ENCODE measurements around the gene ZNF20.

ZNF20 gene

DNA sequence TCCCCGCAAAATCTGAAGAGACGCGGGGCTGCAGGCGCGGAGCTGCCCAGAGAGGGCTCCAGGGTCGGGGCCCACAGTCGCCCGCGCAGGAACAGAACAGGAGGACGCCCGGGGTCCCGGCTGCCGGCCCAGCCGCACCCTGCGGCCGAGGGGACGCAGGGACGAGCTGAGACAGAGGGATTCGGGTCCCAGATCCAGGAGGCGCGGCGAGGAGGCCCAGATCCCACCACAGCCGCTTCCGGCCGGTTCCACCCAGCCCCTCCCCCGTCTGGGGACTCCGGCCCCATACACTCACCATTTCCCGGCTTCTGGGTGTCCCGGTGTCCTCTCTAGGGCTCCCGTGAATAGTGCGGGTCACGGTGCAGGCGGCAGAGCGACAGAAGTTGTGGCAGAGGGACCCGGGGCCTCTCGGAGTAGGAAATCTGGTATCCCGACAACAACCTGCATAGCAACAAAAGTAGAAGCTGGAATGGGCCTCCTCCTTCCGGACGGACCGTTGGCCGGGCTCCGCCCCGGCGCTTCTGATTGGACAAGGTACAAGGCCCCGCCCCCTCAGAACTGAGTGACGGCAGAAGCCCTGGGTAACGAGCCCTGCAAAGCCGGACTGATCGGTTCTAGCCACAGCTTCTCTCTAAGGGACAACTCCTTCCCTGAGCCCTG, at the start of gene ZNF20:
Gene ZNF20 (minus strand): TSS at position 466 of the 660 bp plus-strand sequence. CDS start 168 bp downstream, at position 298.
- peak; percentile 93 for DNase-seq (ENCODE audit: low read depth)

DNA sequence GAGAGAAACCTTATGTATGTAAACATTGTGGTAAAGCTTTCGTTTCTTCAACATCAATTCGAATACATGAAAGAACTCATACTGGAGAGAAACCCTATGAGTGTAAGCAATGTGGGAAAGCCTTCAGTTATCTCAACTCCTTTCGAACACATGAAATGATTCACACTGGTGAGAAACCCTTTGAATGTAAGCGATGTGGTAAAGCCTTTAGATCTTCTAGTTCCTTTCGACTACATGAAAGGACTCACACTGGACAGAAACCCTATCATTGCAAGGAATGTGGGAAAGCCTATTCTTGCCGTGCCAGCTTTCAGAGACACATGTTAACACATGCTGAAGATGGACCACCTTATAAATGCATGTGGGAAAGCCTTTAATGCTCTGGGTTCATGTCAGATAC, 47.5 kb upstream of the ZNF20 start:
- no peak for DNase-seq (ENCODE audit: low read depth)

DNA sequence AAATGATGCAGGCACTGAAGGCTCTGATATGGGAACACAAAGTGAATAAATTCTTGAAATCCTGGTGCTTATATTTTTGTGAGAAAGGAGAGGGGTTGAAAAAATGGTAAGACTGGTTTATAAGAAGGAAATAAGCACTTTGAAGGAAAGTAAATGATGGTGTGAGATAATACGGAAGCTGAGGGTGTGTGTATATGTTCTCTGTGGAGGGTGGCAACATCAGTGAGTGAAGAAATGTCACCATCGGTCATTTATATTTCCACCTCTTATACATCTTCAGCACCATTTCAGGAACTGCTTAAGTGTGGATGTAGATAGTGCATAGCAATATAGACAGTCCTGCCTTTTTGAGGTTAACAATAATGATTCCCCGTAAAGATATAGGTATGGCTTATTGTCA, 40.2 kb upstream of the ZNF20 start:
- DNase-seq (ENCODE audit: low read depth) = no peak

DNA sequence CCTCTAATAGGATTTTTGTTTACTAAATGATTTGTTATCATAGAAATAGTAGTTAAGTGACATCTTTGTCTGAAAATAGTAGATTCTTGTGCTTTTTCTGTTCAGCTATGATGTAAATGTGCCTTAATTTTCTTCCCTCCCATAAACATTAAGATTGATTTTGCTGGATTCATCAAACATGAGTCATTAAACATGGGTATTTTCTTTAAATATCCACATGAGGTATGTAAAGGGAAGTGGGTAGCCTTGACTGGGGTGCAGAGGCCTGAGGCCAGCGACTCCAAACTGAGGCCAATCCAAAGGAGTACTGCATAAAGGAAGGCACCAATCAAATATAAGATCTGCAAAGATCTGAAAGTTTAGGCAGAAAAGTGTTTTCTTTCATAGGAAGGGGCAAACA, 26.5 kb upstream of the ZNF20 start:
- peak; percentile 46 for DNase-seq (ENCODE audit: low read depth)

DNA sequence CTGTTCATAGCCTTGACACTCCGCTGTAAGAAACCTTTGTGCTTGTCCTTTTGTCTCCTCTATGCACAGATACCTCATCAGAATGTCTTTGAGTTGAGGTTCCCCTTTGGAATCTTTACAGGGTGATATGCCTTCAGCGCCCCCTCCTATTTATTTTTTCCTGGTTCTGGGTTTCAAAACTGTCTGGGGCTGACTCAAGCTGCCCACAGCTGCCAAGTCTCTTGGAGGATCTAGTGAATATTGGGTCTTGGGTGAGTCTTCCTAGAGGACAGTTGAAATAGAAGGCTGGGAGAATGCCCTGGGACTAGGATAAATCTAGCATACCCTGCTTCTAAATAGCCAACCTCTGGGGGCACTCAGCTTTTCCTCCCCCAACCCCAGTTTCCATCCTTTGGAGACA, 23.7 kb upstream of the ZNF20 start:
- DNase-seq (ENCODE audit: low read depth) = peak; percentile 35

DNA sequence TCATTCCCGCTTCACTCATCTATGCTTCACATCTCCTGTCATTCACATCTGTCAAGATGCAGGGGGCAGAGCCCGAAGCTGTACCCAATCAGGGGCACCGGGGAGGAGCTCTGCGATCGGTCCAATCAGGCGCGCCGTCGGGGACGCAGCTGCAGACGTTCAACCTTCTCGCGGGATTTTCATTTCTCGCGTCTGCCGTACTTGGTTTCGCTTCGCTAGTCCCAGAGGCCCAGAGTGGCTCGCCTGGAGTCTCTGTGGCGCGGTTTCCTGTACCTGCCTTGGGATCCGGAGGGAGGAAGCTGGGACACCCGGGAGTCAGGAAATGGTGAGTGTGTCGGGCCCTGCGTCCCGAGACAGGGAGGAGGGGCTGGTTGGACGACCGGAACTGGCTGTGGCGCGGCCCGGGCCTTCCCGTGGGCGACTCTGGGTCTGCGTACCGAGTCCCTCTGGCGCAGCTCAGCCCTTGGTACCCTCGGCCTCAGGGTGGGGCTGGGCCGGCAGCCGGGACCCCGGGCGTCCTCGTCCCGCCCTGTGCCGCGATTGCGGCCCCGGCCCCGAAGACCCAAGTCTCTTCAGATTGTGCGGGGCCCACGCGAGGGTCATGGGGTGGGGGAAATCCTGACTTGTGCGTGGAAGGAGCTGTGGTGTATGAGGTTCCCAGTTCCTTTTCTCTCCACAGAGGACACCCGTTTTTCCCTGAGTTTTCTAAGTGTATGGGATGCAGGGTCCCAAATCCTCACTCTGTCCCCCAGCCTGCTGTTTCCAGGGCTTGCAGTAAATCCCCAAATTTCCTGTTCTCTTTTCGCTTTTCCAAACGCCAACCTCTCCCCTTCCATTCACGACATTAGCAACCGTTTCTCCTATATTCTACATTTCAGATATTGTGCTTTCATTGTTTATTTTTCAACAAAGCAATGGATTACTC, 23.0 kb upstream of the ZNF20 start, which contains the start of gene ZNF136:
Gene ZNF136 (plus strand): TSS at position 215 of the 925 bp plus-strand sequence. CDS start 108 bp downstream, at position 323.
- DNase-seq (ENCODE audit: low read depth) = peak; percentile 96

DNA sequence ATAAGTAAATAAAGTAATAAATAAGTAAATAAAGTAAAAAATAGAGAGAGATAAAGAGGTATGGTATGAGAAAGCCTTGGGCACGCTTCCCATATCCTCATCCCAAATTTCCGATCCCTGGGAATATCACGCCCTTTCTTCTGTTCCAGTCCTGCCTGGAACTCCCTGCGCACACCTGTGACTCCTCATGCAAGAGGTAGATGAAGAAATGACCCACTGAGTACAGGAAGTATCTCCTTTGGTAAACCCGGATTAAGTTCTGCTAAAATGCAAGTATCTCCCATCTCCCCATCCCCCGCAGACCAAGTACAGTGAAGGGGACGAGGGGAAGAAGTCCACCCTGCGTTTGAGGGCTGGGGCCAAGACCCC, 22.3 kb upstream of the ZNF20 start:
- no peak for DNase-seq (ENCODE audit: low read depth)

DNA sequence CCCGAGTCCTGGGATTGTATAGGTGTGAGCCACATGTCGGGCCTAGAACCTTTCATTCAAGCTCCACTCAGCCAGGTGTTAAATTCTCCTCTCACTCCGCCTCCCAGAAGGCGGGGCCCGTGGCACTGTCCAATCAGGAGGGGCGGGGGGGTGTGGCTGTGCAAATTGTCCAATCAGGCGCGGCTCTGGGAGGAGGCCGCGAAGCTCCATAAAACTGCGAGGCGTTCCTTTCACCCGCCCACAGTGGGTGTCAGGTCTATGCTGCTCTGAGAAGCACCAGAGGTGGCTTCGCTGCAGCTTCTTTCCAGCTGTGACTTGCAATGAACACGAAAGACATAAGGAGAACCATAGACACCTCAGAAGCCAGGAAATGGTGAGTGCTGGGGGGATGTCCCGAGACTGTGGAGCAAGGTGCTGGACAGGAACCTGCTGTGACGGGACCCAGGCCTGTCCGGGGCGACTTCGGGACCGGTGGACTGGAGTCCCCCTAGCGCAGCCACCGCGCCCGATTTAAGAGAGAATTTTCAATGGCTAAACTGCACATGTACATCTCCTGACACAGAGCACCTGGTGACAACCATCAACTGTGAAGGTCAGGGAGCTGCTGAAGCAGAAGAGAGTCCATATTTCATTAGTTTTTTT, 19.7 kb upstream of the ZNF20 start:
- DNase-seq (ENCODE audit: low read depth) = no peak

DNA sequence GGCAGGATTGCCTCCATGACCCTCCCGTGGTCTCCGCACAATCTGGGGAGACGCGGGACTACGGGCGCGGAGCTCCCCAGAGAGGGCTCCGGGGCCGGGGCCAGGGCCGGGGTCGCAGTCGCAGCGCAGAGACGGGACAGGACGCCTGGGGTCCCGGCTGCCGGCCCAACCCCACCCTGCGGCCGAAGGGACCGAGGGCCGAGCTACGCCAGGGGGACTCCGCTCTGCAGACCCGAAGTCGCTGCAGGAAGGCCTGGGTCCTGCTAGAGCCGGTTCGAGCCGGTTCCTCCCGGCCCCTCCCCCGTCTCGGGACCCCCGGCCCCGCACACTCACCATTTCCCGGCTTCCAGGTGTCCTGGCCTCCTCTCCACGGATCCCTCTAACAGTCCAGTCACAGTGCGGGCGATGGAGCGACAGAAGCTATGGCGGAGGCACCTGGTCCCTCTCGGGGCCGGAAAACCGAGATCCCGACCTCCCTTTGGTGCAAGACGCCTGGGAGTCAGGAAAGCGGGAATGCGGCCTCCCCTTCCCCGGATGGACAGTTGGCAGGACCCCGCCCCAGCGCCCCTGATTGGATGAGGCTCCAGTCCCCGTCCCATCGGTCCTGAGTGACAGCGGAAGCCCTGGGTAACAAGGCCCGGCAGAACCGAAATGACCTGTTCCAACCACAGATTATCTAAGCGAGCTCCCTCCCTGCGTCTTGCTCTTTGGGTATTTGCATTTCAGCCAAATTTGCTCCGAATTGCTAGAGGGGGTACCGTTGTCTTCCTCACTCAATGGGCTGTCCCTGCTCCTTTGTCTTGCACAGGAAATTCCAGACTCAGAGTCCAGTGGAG, 16.3 kb upstream of the ZNF20 start, which contains the start of gene ZNF625:
Gene ZNF625 (minus strand): TSS at position 512 of the 836 bp plus-strand sequence. CDS start 176 bp downstream, at position 336.
- peak; percentile 93 for DNase-seq (ENCODE audit: low read depth)

DNA sequence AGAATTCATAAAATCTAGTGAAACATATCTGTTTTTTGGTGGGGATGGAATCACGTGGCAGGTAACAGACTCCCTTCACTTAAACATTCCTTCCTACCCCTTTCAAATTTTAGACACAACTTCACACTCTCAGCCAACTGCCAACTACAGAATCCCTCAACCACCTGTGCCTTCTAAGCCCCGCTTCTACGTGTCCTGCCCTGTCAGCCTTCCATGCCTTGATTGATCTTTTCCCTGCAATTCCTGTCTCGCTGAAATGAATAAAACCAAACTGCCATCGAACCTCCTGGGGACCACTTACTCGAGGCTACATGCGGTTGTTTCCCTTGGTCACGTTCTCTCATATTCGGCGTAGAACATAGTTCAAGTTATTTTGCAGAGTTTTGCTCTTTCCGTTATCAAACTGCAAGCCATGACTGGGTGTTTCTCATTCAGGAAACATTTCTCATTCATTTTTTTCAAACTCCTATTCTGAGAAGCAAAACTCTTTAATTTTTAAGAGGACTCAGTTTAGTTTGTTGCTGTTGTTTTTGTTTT, 15.2 kb upstream of the ZNF20 start:
- DNase-seq (ENCODE audit: low read depth) = no peak

DNA sequence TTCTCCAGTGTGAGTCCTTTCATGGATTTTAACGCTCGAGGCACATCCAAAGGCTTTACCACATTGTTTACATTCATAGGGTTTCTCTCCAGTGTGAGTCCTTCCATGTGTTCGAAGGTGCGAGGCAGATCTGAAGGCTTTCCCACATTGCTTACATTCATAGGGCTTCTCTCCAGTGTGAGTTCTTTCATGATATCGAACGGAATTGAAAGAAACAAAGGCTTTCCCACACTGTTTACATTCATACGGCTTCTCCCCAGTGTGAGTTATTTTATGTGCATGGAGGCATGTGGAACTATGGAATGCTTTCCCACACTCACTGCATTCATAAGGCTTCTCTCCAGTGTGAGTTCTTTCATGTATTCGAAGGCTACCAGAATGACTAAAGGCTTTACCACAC, 5.2 kb upstream of the ZNF20 start:
- no peak for DNase-seq (ENCODE audit: low read depth)

DNA sequence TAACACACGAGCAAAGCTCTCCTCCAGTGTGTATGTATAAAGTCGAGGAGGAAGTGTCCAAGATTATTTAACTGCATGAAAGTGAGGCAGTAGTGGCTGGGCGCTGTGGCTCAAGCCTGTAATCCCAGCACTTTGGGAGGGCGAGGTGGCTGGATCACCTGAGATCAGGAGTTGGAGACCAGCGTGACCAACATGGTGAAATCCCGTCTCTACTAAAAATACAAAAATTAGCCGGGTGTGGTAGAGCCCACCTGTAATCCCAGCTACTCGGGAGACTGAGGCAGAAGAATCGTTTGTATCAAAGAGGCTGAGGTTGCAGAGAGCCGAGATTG, 1.2 kb upstream of the ZNF20 start:
- DNase-seq (ENCODE audit: low read depth) = no peak

DNA sequence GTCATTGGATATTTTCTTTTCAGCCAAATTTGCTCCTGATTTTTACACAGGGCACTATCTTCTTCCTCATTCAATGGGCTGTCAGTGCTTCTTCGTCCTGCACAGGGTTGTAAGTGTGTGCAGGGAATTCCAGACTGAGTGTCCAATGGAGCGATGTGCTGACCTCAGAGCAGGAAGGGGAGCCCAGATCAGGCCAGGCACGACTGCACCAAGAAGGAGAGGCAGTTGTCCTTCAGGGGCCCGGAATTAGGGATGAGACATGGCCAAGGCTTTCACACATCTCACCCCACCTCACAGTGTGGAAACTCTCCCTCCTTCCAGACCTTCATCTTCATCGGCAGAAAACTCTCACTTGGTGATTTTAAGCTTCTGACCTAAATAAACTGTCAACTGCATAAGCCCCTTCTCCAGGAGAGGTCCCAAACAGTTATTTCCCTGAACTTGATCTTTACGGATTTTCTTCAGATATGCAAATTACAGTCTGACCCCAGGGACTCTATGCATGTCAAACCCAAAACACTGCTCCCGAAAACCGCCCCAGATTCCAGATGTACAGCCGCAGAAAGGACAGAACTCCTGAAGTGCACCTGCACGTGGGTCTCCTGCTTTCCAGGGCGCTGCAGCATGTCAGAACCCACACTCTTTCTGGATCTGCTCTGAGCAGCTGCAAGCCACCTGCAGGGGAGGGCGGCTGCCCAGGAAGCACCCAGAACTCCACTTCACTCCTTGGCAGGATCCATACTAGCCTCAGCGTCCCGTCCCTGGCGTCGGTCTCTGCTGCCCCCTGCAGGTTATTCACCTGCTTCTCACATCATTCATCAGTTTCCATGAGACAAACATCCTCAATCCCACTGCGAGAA, 625 bp upstream of the ZNF20 start:
- peak; percentile 81 for DNase-seq (ENCODE audit: low read depth)

DNA sequence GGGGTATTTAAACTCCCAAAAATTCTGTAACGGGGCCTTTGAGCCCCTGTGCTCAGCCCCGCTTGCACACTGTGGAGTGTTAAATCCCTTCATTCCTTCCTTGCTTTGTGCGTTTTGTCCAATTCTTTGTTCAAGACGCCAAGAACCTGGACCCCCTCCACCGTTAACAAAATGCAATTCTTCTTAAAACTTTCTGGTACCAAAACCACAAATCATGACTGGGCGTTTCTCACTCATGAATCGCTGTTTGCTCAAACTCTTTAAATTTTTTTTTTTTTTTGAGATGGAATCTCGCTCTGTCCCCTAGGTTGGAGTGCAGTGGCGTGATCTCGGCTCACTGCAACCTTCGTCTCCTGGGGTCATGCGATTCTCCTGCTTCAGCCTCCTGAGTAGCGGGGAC, 881 bp downstream of the ZNF20 start:
- peak; percentile 19 for DNase-seq (ENCODE audit: low read depth)

DNA sequence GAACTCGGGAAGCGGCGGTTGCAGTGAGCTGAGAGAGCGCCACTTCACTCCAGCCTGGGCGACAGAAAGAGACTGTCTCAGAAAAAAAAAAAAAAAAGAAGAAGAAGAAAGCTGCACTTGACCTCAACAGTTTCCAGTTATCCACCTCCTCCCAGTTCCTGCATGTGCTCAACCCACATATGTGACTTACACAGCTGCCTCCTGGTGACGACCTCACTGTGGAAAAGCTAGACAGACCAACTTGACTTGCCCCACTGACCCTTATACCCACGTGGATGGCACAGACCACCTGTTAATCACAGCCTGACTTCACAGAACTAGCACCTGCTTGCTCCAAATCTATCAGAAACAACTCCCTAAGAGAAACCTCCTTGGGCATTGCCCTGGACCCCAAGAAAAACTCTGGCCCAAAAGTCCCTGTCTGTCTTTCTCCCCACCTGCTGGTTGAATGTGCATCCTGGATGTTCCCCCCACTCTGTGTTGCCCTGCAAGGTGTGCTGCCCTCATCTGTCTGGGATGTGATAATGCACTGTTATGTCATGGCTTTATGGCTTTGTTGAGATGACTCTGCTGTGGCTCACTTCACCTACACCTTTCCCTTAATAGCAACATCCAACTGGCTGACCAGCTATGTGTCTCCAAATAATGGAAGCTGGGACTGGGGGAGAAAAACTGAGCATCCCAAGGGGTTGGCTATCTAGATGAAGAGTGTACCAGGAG, 2.8 kb downstream of the ZNF20 start:
- no peak for DNase-seq (ENCODE audit: low read depth)

DNA sequence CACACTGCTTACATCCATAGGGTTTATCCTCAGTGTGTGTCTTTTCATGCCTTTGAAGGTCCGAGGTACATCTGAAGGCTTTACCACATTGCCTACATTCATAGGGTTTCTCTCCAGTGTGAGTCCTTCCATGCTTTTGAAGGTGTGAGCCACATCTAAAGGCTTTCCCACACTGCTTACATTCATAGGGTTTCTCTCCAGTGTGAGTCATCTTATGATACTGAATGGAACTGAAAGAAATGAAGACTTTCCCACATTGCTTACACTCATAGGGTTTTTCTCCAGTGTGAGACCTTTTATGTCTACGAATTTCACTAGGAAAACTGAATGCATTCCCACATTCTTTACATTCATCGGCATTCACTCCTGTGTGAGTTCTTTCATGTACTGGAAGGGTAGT, 7.1 kb downstream of the ZNF20 start:
- DNase-seq (ENCODE audit: low read depth) = peak; percentile 14

DNA sequence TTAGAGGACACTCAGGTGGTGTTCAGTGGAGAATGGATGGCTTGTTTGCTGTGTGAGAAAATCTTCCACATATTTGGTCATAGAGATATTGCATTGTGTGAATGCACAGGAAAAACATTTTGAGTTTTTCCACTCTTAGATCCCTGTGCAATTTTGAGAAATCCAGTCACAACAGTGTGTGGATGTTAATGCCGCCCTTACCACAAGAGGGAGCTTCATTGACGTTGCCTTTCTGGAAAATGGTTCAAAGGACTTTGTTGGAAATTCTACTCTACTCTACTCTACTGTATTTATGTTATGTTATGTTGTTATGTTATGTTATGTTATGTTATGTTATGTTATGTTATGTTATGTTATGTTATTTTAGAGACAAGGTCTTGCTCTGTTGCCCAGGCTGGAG, 13.4 kb downstream of the ZNF20 start:
- no peak for DNase-seq (ENCODE audit: low read depth)

DNA sequence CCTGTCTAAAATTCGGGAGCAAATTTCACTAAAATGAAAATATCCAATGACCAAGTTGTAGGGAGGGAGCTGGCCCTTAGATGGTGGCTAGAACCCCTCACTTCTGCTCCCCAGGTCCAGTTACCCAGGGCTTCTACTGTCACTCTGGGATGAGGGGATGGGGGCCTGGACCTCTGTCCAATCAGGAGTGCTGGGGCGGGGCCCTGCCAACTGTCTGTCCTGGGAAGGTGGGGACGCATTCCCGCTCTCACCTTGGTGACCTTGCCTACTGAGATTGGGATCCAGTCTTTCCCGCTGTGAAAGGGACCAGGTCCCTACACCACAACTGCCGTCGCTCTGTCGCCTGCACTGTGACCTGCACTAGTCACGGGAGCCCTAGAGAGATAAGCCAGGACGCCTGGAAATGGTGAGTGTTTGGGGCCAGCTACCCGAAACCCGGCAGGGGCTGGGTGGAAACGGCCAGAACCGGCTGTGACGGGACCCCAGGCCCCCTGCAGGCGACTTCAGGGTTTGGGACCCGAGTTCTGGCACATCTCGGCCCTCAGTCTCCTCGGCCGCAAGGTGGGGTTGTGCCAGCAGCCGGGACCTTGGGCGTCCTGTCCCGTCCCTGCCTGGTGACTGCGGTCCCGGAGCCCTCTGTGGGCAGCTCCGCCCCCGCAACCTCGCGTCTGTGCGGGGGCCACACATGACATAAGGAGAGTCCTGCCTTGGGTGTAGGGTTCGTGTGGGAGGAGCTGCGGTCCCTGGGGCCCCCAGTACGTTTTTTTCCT, 22.8 kb downstream of the ZNF20 start:
- no peak for DNase-seq (ENCODE audit: low read depth)

DNA sequence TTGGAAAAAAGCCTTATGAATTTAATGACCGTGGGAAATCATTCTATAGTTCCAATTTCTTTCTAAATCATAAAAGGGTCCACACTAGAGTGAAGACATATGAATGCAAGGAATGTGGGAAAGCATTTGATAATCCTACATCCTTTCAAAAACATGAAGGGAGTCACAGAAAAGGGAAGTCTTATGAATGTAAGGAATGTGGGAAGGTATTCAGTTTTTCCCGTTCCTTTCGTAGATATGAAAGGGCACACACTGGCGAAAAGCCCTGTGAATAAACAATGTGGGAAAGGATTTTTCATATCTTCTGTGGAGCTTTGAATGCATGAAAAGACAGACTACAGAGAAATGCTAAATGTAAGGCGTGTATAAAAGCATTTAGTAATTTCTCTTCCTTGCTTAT, 27.0 kb downstream of the ZNF20 start:
- DNase-seq (ENCODE audit: low read depth) = no peak

Data from EH (cell line).